Mesenchymal stem cell (in vitro differentiated cells and primary cell): ENCODE data around the gene CFAP299.

Experiments used
- DNase-seq: peaks from one replicate; pipeline ENCODE4 v3.0.0-alpha.2; 2013
- H2AFZ ChIP-seq: one replicate; pipeline ENCODE4 v1.6.1; 2013; ENCODE audit warnings: low read depth, mild to moderate bottlenecking, control low read depth, inconsistent platforms, low read length, moderate library complexity
- H2AK5ac ChIP-seq: 2 replicates; pipeline ENCODE4 v1.6.1; 2013; ENCODE audit warnings: low read length, moderate library complexity, mild to moderate bottlenecking, inconsistent platforms; ENCODE audit not compliant: severe bottlenecking
- H2BK120ac ChIP-seq: one replicate; pipeline ENCODE4 v1.6.1; 2013; ENCODE audit warnings: low read depth, mild to moderate bottlenecking, inconsistent platforms, low read length, moderate library complexity
- H2BK12ac ChIP-seq, 2 experiments: one replicate each; pipeline ENCODE4 v1.6.1; 2013; ENCODE audit warnings: inconsistent platforms in 2 of 2, low read length in 2 of 2, mild to moderate bottlenecking in 2 of 2, moderate library complexity in 2 of 2, control low read depth in 1 of 2
- H2BK15ac ChIP-seq: one replicate; pipeline ENCODE4 v1.6.1; 2013; ENCODE audit warnings: mild to moderate bottlenecking, low read depth, inconsistent platforms; ENCODE audit not compliant: poor library complexity, severe bottlenecking
- H2BK5ac ChIP-seq: 2 replicates; pipeline ENCODE4 v1.6.1; 2013; ENCODE audit warnings: low read depth, mild to moderate bottlenecking, low read length, control low read depth, inconsistent platforms; ENCODE audit not compliant: poor library complexity, severe bottlenecking
- H3K14ac ChIP-seq, 2 experiments: one replicate each; pipeline ENCODE4 v1.6.1; 2013; ENCODE audit warnings: inconsistent platforms in 2 of 2, low read length in 2 of 2, control low read depth in 1 of 2, mild to moderate bottlenecking in 1 of 2, moderate library complexity in 1 of 2
- H3K18ac ChIP-seq, 2 experiments: one replicate each; pipeline ENCODE4 v1.6.1; 2013; ENCODE audit warnings: inconsistent platforms in 2 of 2, low read length in 2 of 2, control low read depth in 1 of 2, low read depth in 1 of 2, mild to moderate bottlenecking in 1 of 2
- H3K23ac ChIP-seq, 2 experiments: one replicate each; pipeline ENCODE4 v1.6.1; 2013; ENCODE audit warnings: inconsistent platforms in 2 of 2, low read length in 2 of 2, mild to moderate bottlenecking in 2 of 2, moderate library complexity in 2 of 2, control low read depth in 1 of 2
- H3K27ac ChIP-seq: 2 replicates; pipeline ENCODE4 v1.5.1; 2013; ENCODE audit warnings: mild to moderate bottlenecking, moderate library complexity, low read length, control low read depth, inconsistent platforms; ENCODE audit not compliant: poor library complexity, severe bottlenecking
- H3K27me3 ChIP-seq, 2 experiments: 2 replicates each; pipeline versions ENCODE4 v1.6.1 to v1.7.0; 2013; ENCODE audit warnings: low read length in 2 of 2, mild to moderate bottlenecking in 2 of 2, moderate library complexity in 2 of 2, control low read depth in 1 of 2, inconsistent platforms in 1 of 2; ENCODE audit not compliant: control insufficient read depth in 1 of 2, insufficient read depth in 1 of 2
- H3K36me3 ChIP-seq, 2 experiments: 2 replicates each; pipeline versions ENCODE4 v1.6.1 to v1.7.0; 2013; ENCODE audit warnings: low read length in 2 of 2, control low read depth in 1 of 2, inconsistent platforms in 1 of 2, low read depth in 1 of 2, mild to moderate bottlenecking in 1 of 2; ENCODE audit not compliant: insufficient read depth in 2 of 2, control insufficient read depth in 1 of 2
- H3K4ac ChIP-seq, 2 experiments: one replicate each; pipeline ENCODE4 v1.6.1; 2013; ENCODE audit warnings: inconsistent platforms in 2 of 2, low read length in 2 of 2, mild to moderate bottlenecking in 2 of 2, moderate library complexity in 2 of 2, control low read depth in 1 of 2, low read depth in 1 of 2
- H3K4me1 ChIP-seq: 2 replicates; pipeline ENCODE4 v1.6.1; 2013; ENCODE audit warnings: low read depth, low read length, control low read depth; ENCODE audit not compliant: control insufficient read depth, insufficient read depth
- H3K4me2 ChIP-seq: 2 replicates; pipeline ENCODE4 v1.6.1; 2013; ENCODE audit warnings: low read length, mild to moderate bottlenecking, inconsistent platforms; ENCODE audit not compliant: poor library complexity, severe bottlenecking
- H3K4me3 ChIP-seq, 2 experiments: 2 replicates each; pipeline versions ENCODE4 v1.5.1 to v1.7.0; 2013; ENCODE audit warnings: low read length in 2 of 2, mild to moderate bottlenecking in 2 of 2, control low read depth in 1 of 2, low read depth in 1 of 2; ENCODE audit not compliant: insufficient read depth in 1 of 2
- H3K79me1 ChIP-seq: replicated peaks from 2 replicates; pipeline ENCODE4 v1.6.1; 2013; ENCODE audit warnings: mild to moderate bottlenecking, control low read depth, low read length, inconsistent platforms; ENCODE audit not compliant: poor library complexity, severe bottlenecking
- H3K9ac ChIP-seq: 2 replicates; pipeline ENCODE4 v1.7.0; 2013; ENCODE audit warnings: mild to moderate bottlenecking, low read length, moderate library complexity
- H3K9me3 ChIP-seq: 2 replicates; pipeline ENCODE4 v1.7.0; 2013; ENCODE audit warnings: mild to moderate bottlenecking, low read length; ENCODE audit not compliant: control insufficient read depth
- H4K8ac ChIP-seq: one replicate; pipeline ENCODE4 v1.6.1; 2013; ENCODE audit warnings: inconsistent platforms, mild to moderate bottlenecking, low read length, moderate library complexity
- H4K91ac ChIP-seq: one replicate; pipeline ENCODE4 v1.6.1; 2013; ENCODE audit warnings: mild to moderate bottlenecking, low read length, inconsistent platforms
- WGBS: methylation state at CpG from one replicate; pipeline ENCODE4 v1.1.7; 2013; ENCODE audit warnings: mixed read lengths; 5-methylcytosine and 5-hydroxymethylcytosine counted together

CFAP299 gene

GRCh38 chr4:80578001-80578400 is 242.5 kb downstream of the CFAP299 start:
- no peak overlapping the region for H2AFZ ChIP-seq
- no peak overlapping the region for H3K4me2 ChIP-seq
- WGBS = no CpG with 5 or more reads among the region's 1 CpG
- no peak overlapping the region for H3K4me3 ChIP-seq
- no peak overlapping the region for H3K18ac ChIP-seq
- no peak overlapping the region for H3K4ac ChIP-seq
- no peaks in the 10 kb centered on the region for H3K36me3 ChIP-seq
- no peak overlapping the region for H4K91ac ChIP-seq
- H4K8ac ChIP-seq = no peak overlapping the region
- no peaks in the 10 kb centered on the region for H3K79me1 ChIP-seq
- H3K9ac ChIP-seq = no peak overlapping the region
- H2AK5ac ChIP-seq = no peak overlapping the region
- H2BK120ac ChIP-seq = no peak overlapping the region
- H3K27ac ChIP-seq = no peak overlapping the region
- H3K23ac ChIP-seq = no peak overlapping the region
- no peaks in the 10 kb centered on the region for H3K27me3 ChIP-seq
- DNase-seq = no peak
- no peak overlapping the region for H2BK5ac ChIP-seq
- H2BK12ac ChIP-seq = no peak overlapping the region
- H3K9me3 ChIP-seq = peaks cover 7% of the 10 kb centered on the region
- no peak overlapping the region for H2BK15ac ChIP-seq
- no peaks in the 10 kb centered on the region for H3K4me1 ChIP-seq
- H3K14ac ChIP-seq = no peak overlapping the region

- Histone ChIP-seq H3K4me2 (no peak overlapping the region), H3K18ac (no peak overlapping the region), H2AFZ (no peak overlapping the region), H3K79me1 (no peaks in the 10 kb centered on the region), H3K23ac (no peak overlapping the region), H3K36me3 (no peaks in the 10 kb centered on the region), H3K27me3 (no peaks in the 10 kb centered on the region), H2AK5ac (no peak overlapping the region), H3K9me3 (no peaks in the 10 kb centered on the region), H2BK15ac (no peak overlapping the region), H3K4ac (no peak overlapping the region), H3K4me1 (peaks cover 1% of the 10 kb centered on the region), H3K27ac (no peak overlapping the region), H2BK120ac (no peak overlapping the region), H3K14ac (no peak overlapping the region), H2BK5ac (no peak overlapping the region), H3K4me3 (no peak overlapping the region), H4K91ac (no peak overlapping the region), H3K9ac (no peak overlapping the region), H2BK12ac (no peak overlapping the region), H4K8ac (no peak overlapping the region)
- DNase-seq = no peak
Observed at GRCh38 chr4:80585542-80585941, 250.0 kb downstream of the CFAP299 start.

- Histone ChIP-seq H2BK12ac (no peak overlapping the region), H3K27ac (no peak overlapping the region), H3K9me3 (no peaks in the 10 kb centered on the region), H2AFZ (no peak overlapping the region), H3K4me3 (no peak overlapping the region), H4K91ac (no peak overlapping the region), H2BK120ac (no peak overlapping the region), H3K9ac (no peak overlapping the region), H3K79me1 (no peaks in the 10 kb centered on the region), H3K23ac (no peak overlapping the region), H3K18ac (no peak overlapping the region), H3K36me3 (no peaks in the 10 kb centered on the region), H3K27me3 (no peaks in the 10 kb centered on the region), H3K4me2 (no peak overlapping the region), H2BK15ac (no peak overlapping the region), H4K8ac (no peak overlapping the region), H3K4me1 (peaks cover 1% of the 10 kb centered on the region), H2BK5ac (no peak overlapping the region), H2AK5ac (no peak overlapping the region), H3K14ac (no peak overlapping the region), H3K4ac (no peak overlapping the region)
- no peak for DNase-seq
- no CpG with 5 or more reads among the region's 2 CpGs for WGBS
Observed at GRCh38 chr4:80586716-80587115, 251.2 kb downstream of the CFAP299 start.

DNA sequence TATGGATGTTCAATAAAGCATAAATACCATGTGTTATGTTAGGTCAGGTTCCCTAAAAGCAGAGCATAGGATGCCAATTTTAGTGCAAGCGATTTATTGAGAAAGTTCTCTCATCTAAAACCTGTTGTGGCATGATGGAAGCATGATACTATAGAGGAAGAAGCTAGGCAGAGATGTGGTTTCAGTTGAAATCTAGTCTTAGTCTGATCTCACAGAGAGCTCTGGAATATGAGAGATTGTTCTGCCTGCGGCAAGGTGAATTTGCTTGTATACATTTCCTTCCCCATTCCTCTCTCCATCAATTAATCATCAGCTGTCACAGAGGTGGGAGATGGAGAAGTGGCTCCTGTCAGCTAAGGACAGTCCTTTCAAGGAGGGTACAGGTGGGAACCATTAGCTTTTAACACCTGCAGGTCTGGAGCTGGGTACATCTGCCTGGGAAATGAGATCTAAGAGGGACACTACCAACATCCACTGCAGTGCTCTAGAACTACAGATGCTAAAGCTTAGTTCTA is 252.4 kb downstream of the CFAP299 start:
- H3K4ac ChIP-seq = no peak overlapping the region
- no peaks in the 10 kb centered on the region for H3K9me3 ChIP-seq
- H2BK12ac ChIP-seq = no peak overlapping the region
- no peak overlapping the region for H4K8ac ChIP-seq
- DNase-seq = no peak
- H3K23ac ChIP-seq = no peak overlapping the region
- no peaks in the 10 kb centered on the region for H3K36me3 ChIP-seq
- no peak overlapping the region for H3K4me3 ChIP-seq
- 73% methylated on average over 1 of the region's 2 CpGs for WGBS
- no peak overlapping the region for H3K18ac ChIP-seq
- H3K4me1 ChIP-seq = peaks cover 1% of the 10 kb centered on the region
- no peak overlapping the region for H2BK15ac ChIP-seq
- H2BK120ac ChIP-seq = no peak overlapping the region
- H4K91ac ChIP-seq = no peak overlapping the region
- no peaks in the 10 kb centered on the region for H3K79me1 ChIP-seq
- no peak overlapping the region for H2AFZ ChIP-seq
- H3K14ac ChIP-seq = no peak overlapping the region
- H3K27me3 ChIP-seq = no peaks in the 10 kb centered on the region
- H3K27ac ChIP-seq = no peak overlapping the region
- H2AK5ac ChIP-seq = no peak overlapping the region
- no peak overlapping the region for H3K9ac ChIP-seq
- no peak overlapping the region for H3K4me2 ChIP-seq
- no peak overlapping the region for H2BK5ac ChIP-seq
